ENCODE results near the gene CLK2. TPM values are rescaled to one million over a fixed set of nuclear protein-coding genes. Genes with fewer than 3 reads are reported as not detected.
"Not testable (repeated sequence)": the region's sequence is repeated elsewhere in the genome, so short reads cannot be mapped to it uniquely, and the experiment has no call there.

CLK2 gene
- total RNA-seq, 1 donor from 2014 or later = 20.9 TPM

DNA sequence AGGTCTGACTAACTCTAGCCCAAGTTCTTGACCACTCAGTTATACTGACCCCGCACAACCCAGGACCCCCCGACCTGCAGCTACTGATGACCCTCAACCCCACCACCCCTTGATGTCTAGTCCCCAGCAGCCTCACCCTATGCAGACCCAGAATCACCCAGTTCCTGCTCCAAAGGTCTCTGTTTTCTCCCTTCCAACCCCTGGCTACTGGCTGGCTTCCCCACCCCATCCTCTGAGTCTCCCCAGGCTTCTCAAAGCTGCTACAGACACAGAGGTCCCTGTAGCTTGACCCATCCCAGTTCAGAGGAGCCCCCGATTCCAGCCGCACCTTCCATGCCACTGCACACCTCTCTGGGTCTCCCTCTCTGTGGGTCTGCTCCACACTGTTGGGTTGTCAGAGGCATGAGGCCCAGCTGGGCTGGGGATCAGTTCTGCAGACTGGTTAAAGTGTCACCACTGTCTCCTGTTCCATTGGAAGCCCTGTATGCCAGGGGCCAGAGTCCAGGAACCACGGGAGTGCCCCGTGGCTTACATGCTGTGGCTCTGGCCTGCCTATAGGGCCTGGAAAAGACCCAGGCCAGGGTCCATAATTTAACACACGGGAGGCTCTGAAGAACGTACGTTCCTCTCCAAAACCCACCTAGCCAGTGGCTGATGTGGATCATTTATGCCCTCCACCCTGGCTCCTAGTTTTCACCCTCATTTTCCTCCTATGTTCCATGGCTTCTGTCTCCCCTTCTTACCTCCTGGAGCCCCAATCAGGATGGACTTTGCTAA is 27.4 kb upstream of the CLK2 start:
- intact Hi-C loops (cut with DNase I) = no loop called here
- DNase-seq (ENCODE audit: missing footprints) (no peak), ATAC-seq (no peak)

DNA sequence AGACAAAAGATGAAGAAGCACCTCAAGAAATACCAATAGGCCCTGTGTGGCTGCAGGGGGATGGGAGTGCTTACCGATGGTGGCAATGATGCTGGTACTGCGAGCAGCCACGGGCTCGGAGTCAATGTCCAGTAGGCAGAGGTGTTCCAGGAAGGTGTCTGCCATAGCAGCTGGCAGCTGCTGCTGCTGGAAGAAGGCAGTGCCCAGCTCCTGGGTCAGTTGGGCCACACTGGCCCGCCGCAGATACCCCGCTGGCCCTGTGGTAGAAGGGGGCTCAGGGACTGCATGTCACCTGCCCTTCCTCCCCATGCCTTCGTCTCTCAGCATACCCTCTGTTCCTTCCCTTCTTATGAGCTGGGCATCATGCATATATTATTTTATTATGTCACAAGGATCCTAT is 26.7 kb upstream of the CLK2 start:
- ATAC-seq (no peak), DNase-seq (ENCODE audit: missing footprints) (no peak)
- intact Hi-C loops (cut with DNase I) = no loop called here

DNA sequence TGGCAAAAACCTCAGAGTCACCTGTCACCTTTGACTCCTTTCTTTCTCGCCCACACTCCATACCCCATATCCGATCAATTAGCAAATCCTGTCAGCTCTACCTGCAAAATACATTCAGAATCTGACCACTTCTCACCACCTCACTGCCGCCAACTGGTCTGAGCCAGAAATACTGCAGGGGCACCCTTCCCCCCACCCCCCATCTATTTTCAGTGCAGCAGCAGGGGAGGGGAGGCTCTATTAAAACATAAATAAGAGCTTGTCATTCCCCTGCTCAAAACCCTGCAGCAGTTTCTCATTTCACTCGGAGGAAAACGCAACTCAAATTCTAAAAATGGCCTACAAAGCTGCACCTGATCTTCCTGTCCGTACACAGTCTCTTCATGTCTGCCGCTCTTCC is 24.1 kb upstream of the CLK2 start:
- intact Hi-C loops (cut with DNase I) = no loop called here
- no peak for ATAC-seq
- DNase-seq (ENCODE audit: missing footprints) = no peak

DNA sequence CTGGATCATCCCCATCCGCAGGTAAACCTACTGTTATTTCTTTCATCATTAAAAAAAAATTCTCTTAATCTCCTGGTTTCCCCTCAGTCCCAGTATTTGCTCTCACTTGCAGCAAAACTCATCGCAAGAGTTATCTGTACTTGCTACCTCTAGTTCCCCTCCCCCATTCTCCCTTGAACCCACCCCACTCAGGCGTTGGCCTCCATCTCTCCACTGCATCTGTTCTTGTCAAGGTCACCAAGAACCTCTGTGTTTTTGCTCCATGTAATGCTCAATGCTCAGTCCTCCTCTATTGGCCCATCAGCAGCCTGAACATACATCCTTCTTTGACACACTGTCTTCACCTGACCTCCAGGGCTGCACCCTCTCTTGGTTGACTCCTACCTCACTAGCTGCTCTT is 23.4 kb upstream of the CLK2 start:
- DNase-seq (ENCODE audit: missing footprints) (no peak), ATAC-seq (no peak)
- intact Hi-C loops (cut with DNase I) = no loop called here

DNA sequence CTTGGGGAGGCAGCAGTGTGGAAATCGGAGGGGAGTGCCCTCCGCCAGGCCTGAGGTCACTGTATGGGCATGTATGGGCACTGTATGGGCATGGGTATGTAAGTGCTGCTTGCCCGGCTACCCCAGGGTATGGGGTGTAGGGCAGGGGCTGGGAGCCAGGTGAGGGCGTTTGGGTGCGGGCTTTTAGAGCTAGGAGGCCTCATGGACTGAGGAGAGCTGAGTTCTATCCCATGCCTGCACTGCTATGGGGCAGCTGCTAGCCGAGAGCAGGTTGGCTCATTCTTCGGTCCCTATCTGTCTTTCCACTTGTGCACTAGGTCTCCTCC is 22.6 kb upstream of the CLK2 start:
- ATAC-seq (peak; percentile 14), DNase-seq (ENCODE audit: missing footprints) (no peak)
- intact Hi-C loops (cut with DNase I) = no loop called here

DNA sequence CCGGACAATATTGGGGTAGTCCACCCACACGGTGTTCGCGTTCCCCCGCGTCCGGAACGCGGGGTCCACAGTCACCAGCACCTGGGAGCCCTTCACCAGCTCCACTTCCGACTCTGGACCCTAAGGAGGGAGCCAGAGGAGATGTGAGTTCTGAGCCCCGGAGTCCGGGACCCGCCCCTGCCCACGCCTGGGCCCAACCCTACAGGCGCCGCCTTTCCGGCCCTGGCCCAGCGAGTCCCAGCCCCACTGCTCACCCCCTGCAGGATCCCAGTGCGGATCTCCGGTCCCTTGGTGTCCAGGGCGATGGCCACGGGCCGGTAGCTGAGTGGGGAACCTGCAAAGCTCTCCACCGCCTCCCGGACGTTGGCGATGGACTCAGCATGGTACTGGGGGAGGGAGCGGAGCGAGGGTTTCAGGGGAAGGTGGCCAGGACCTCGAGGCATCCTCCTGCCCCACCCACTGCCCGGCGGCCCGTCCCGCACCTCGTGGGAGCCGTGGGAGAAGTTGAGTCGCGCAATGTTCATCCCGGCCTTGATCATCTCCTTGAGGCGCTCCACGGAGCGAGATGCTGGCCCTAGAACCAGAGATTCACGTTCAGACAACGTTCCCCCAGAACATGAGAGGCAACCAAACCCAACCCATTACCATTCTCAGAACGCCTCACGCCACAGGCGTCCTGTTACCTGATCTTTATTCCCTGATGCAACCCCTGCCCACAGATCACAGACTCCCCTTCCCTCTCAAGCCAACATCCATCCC is 22.1 kb upstream of the CLK2 start:
- intact Hi-C loops (cut with DNase I) = no loop called here
- ATAC-seq = peak; percentile 30
- DNase-seq (ENCODE audit: missing footprints) = no peak

DNA sequence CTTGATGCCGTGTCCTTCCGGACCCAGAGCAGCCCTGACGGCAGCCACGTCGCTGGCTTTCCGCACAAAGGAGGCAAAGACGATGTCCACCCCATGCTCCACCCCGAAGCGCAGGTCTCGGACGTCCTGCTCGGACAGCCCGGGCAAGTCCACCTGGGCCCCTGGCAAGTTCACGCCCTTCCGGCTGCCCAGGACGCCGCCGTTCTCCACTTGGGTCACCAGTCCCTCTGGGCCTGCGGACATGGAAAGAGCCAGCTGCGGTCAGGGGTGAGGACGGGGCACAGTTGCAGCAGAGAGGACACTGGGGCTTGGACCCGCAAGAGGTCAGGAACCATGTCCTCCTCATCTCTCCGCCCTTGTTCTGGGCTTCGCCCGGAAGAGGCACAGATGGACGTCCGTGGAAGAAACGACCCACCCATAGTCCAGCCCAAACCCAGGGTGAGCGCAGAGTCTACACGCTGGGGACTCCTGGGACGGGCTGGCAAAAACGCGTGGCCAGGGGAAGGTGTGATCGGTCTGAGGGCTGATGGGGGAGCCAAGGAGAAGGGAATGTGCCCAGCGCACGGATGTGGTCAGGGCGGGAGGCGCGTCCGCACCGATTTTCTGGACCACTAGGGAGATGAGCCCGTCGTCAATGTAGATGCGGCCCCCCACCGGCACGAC is 21.3 kb upstream of the CLK2 start:
- DNase-seq (ENCODE audit: missing footprints) (no peak), ATAC-seq (peak; percentile 17)
- intact Hi-C loops (cut with DNase I) = no loop called here

DNA sequence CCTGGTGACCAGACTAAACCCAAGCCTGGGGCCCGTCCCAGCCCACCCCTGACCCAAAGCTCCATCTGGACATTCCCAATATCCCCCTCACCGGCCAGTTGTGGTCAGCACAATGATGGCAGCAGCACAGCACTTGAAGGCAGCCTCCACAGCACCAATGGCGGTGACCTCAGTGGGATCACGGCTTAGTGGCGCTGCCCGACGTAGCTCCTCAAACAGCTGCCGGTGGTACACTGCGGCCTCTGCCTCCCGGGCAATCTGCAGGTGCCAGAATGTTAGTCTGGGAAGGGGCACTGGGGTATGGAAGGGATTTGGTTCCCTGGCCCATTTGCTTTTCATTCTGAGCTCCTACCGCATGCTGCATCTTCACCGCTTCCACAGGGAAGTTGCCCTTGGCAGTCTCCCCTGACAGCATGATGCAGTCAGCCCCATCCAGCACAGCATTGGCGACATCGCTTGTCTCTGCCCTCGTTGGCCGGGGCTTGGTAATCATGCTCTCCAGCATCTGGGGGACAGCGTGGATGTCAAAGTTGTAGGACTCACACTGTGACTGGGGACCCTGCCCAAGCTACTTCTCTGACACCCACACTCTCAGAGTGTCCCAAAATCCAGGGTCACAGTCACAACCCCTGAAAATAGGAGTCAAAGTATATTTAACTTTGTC is 19.9 kb upstream of the CLK2 start:
- DNase-seq (ENCODE audit: missing footprints) (no peak), ATAC-seq (no peak)
- intact Hi-C loops (cut with DNase I) = no loop called here

DNA sequence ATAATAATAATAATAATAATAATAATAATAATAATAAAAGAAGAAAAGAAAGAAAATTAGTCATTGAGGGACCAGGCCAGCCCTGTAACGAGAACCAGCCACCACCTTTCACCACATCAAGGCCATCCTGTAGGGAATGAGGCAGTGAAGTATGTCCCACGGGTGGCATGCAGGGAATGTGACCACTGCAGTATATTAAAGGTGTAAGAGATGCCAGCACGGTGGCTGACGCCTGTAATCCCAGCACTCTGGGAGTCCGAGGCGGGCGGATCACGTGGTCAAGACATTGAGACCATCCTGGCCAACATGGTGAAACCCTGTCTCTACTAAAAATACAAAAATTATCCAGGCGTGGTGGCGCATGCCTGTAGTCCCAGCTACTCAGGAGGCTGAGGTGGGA is 17.7 kb upstream of the CLK2 start:
- ATAC-seq; DNase-seq (ENCODE audit: missing footprints); intact Hi-C loops (cut with DNase I): not testable (repeated sequence)

DNA sequence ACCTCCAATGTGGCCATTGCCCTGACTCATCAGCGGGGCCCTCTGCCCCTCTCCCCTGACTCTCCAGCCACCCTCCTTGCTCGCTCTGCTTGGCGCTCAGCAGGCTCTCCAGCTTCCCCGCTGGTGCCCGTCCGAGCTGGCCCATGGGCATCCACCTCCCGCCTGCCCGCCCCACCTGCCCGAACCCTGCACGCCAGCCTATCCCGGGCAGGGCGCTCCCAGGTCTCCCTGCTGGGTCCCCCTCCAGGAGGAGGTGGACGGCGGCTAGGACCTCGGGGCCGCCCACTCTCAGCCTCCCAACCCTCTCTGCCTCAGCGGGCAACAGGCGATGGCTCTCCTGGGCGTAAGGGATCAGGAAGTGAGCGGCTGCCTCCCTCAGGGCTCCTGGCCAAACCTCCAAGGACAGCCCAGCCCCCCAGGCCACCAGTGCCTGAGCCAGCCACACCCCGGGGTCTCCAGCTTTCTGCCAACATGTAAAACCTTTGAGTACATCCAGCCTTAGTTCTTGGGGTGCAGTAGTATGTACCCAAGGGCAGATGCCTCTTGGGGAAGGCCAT is 14.8 kb upstream of the CLK2 start:
- intact Hi-C loops (cut with DNase I) = no loop called here
- no peak for ATAC-seq
- DNase-seq (ENCODE audit: missing footprints) = no peak

DNA sequence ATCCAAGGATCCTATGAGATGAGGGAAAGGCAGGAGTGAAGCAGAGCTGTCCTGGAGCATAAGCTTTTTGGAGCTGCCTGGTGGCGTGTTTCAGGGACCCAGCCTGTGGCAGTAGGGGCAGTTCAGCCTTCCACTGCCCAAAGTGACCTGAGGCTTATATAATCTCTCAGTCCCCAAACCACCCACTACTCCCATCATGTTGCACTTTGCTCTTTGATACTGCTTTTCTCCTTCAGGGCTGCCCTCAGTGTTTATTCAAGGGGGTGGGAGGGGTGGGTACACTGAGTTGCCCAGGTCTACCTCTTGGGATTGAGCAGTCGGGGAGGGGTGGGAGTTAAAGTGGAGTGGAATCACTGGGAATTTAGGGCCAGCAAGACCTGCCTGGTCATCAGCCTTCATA is 13.2 kb upstream of the CLK2 start:
- ATAC-seq = no peak
- intact Hi-C loops (cut with DNase I) = no loop called here
- no peak for DNase-seq (ENCODE audit: missing footprints)

DNA sequence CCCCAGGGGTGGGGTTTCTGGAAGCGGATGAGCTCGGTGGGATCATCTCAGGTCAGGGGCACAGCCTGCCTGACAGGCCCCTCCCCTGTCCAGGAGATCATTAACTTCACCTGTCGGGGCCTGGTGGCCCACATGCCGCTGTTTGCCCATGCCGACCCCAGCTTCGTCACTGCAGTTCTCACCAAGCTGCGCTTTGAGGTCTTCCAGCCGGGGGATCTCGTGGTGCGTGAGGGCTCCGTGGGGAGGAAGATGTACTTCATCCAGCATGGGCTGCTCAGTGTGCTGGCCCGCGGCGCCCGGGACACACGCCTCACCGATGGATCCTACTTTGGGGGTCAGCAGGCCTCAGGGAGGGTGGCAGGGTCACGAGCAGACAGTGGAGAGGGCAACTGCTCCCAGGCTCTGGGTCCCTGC is 12.3 kb upstream of the CLK2 start:
- no peak for DNase-seq (ENCODE audit: missing footprints)
- intact Hi-C loops (cut with DNase I) = no loop called here

DNA sequence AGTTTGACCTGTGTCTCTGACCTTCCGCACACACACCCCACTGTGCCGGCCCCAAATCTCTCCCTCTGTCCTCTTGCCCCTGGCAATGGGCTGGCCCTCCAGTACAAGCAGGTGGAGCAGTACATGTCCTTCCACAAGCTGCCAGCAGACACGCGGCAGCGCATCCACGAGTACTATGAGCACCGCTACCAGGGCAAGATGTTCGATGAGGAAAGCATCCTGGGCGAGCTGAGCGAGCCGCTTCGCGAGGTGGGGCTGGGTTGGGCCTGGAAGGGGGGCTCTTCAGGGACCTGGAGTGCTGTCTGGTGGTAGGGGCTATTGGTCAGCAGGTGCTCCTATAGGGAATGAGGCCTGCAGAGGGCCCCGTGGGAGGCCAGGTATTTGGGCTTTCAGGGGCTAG is 11.8 kb upstream of the CLK2 start:
- ATAC-seq (peak; percentile 10), DNase-seq (ENCODE audit: missing footprints) (no peak)
- intact Hi-C loops (cut with DNase I) = no loop called here

More for the DNA sequence above, 12.3 kb upstream of the CLK2 start:
- ATAC-seq = no peak

DNA sequence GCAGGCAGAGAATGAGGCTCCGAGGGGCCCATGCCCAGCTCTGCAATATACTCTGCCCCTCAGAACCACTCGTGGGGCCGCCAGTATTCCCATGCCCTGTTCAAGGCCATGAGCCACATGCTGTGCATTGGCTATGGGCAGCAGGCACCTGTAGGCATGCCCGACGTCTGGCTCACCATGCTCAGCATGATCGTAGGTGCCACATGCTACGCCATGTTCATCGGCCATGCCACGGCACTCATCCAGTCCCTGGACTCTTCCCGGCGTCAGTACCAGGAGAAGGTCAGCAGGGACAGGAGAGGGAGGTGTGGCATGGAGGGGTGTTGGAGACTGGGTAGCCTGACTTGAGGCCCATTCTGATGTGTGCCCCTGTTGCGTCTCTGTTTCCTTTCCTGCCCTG is 11.2 kb upstream of the CLK2 start:
- no peak for ATAC-seq
- DNase-seq (ENCODE audit: missing footprints) = no peak
- intact Hi-C loops (cut with DNase I) = no loop called here

DNA sequence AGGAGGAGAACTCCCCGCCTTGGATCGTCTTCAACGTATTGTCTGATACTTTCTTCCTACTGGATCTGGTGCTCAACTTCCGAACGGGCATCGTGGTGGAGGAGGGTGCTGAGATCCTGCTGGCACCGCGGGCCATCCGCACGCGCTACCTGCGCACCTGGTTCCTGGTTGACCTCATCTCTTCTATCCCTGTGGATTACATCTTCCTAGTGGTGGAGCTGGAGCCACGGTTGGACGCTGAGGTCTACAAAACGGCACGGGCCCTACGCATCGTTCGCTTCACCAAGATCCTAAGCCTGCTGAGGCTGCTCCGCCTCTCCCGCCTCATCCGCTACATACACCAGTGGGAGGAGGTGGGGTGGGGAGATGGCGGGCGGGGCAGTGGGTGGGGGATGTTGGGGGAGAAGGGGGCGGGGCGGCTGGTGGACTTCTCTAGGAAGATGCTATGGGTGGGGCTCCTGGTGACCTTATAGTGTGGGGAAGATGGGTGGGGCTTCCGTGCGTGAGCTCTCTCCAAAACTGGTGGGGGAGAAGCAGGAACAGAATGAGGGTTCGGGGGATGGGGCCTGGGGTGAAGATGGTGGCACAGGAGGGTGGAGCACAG is 9.3 kb upstream of the CLK2 start:
- ATAC-seq (no peak), DNase-seq (ENCODE audit: missing footprints) (no peak)
- intact Hi-C loops (cut with DNase I) = no loop called here

DNA sequence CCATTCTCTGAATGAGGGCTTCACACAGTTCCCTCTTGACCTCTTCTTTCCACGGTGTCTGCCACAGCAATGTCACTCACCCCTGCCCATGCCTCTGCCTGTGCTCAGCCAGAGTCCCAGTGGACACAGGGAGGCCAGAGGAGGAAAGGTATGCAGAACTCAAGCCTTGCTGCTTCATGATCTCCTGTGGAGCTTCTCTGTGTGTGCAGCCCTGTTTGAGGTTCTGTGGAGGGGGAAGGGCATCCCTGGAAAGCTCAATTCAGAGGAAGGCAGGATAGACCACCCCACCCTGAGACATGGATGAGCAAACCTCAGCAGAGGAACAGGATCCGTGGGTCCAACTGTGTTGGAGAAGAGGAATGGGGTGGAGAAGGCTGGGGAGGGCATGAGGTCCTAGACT is 6.0 kb upstream of the CLK2 start:
- DNase-seq (ENCODE audit: missing footprints) (no peak), ATAC-seq (no peak)
- intact Hi-C loops (cut with DNase I) = no loop called here

DNA sequence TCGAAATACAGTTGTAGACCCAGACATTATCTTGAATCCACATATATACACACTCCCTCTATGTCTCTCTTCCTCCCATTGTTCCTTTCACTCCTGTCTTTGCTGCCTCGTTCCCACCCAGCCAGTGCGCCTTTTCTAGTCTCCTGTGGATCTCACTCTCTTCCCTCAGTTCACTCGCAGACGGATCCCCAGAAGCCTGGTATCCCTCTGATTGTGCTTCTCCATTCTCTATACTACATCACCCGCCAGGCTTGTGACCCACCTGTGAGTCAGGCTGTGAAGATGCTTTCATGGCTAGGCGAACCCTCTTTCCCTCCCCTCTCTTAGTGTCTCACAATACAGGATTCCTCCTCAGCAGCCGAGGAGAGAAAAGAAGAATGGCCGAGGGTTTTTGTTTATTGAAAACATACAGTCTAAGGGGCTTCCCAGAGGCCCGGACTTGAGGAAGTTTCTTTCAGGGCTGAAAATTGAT is 5.4 kb upstream of the CLK2 start:
- no peak for DNase-seq (ENCODE audit: missing footprints)
- intact Hi-C loops (cut with DNase I) = no loop called here
- no peak for ATAC-seq

DNA sequence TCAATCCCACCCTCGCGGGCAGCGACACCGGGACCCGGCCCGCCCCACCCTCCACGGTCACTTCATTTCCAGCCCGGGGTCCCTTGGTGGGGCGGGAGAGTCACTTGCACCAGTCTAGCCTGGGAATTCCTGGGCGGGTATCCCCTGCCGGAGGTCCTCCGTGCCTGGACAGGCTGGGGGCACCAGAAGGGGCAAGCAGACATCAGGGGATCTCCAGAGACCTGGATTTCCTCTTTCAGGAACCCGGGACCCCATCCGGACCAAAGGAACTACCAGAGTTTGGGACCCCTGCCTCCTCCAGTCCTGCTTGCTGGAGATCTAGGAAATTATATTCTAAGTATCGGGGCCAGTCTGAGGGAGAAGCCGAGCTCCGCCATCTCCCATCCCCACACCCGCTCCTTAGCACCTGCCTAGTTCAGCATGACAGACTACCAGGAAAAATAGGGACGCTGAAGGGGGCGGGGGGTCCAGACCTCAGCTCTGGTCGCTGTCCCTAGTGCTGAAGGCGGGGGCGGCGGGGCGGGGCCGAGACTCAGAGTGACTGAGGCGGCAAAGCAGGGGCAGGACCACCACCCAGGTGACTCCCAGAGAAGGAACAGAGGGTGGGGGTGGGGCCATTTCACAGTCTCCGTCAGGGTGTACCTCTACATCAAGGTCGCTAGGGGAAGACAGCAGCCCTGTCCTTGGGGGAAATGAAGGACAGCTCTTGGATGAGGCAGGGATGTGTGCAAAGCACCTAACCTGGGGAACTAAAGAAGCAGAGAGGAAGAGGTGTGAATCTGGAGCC is 4.8 kb upstream of the CLK2 start:
- no peak for DNase-seq (ENCODE audit: missing footprints)
- intact Hi-C loops (cut with DNase I) = loop anchor here (1.0 kb wide), 2 partner anchors 29 to 46 kb away; no protein-coding TSS in a partner anchor
- ATAC-seq = no peak

Data from Right ventricle myocardium inferior (tissue), 1 donor.